SK-N-SH (cell line): ENCODE results near the gene CLEC2D. TPM values are rescaled to one million over a fixed set of nuclear protein-coding genes. Genes with fewer than 3 reads are reported as not detected.
"Not testable (repeated sequence)": the region's sequence is repeated elsewhere in the genome, so short reads cannot be mapped to it uniquely, and the experiment has no call there.

Source experiments
- CTCF ChIA-PET: fragments of 300-600, 350-600 bp; formaldehyde crosslinking; extraction: SDS; loops from one replicate; lab custom pipeline; 2021; lab: Yijun Ruan, JAX
- POLR2A ChIA-PET: fragments of 350-600 bp; sonication (Branson Sonifier 250); formaldehyde crosslinking; extraction: SDS; loops from one replicate; lab custom pipeline; 2020; ENCODE audit warnings: antibody characterized with exemption, inconsistent platforms; lab: Yijun Ruan, JAX
- DNase-seq: peaks from one replicate; pipeline ENCODE4 v3.0.0; 2012
- H2AFZ ChIP-seq: fragments of 200-600 bp; sonication (generic); 2 replicates; pipeline ENCODE4 v1.8.1; 2016; ENCODE audit warnings: antibody characterized with exemption, mild to moderate bottlenecking, low read depth
- H3F3A ChIP-seq: fragments of 200-600 bp; sonication (generic); replicated peaks from 2 replicates; pipeline ENCODE3; 2016; ENCODE audit warnings: antibody characterized with exemption, mild to moderate bottlenecking; ENCODE audit not compliant: insufficient read depth
- H3K27ac ChIP-seq, 2 experiments: fragments of 200-500 bp in 1 of 2; fragments of 200-600 bp in 1 of 2; sonication (Bioruptor generic) in 1 of 2; sonication (generic), shearing (Covaris generic) in 1 of 2; 2 replicates each; pipeline versions ENCODE4 v1.5.1 to v1.6.1; 2014 to 2016; ENCODE audit warnings: low read depth in 2 of 2, inconsistent platforms in 1 of 2, low read length in 1 of 2, mild to moderate bottlenecking in 1 of 2, mixed read lengths in 1 of 2
- H3K27me3 ChIP-seq: fragments of 200-600 bp; sonication (generic), shearing (Covaris generic); 2 replicates; pipeline ENCODE4 v1.6.1; 2016; ENCODE audit warnings: mixed run types; ENCODE audit not compliant: insufficient read depth
- H3K36me3 ChIP-seq, 2 experiments: fragments of 200-500 bp in 1 of 2; fragments of 200-600 bp in 1 of 2; sonication (Bioruptor generic) in 1 of 2; sonication (generic) in 1 of 2; replicated peaks in 1 of 2; 2 replicates each; pipeline versions ENCODE3 to v1.5.1; 2014 to 2016; ENCODE audit warnings: low read length in 1 of 2, mild to moderate bottlenecking in 1 of 2; ENCODE audit not compliant: insufficient read depth in 2 of 2, control insufficient read depth in 1 of 2
- H3K4me1 ChIP-seq, 2 experiments: fragments of 200-500 bp in 1 of 2; fragments of 200-600 bp in 1 of 2; sonication (Bioruptor generic) in 1 of 2; sonication (generic), shearing (Covaris generic) in 1 of 2; 2 replicates each; pipeline versions ENCODE4 v1.5.1 to v1.6.1; 2014 to 2016; ENCODE audit warnings: low read depth in 1 of 2, low read length in 1 of 2, mixed run types in 1 of 2; ENCODE audit not compliant: insufficient read depth in 2 of 2, control insufficient read depth in 1 of 2
- H3K4me2 ChIP-seq: fragments of 200-600 bp; sonication (generic), shearing (Covaris generic); 2 replicates; pipeline ENCODE4 v1.6.1; 2017; ENCODE audit warnings: mixed run types
- H3K4me3 ChIP-seq, 2 experiments: fragments of 200-500 bp in 1 of 2; fragments of 200-600 bp in 1 of 2; sonication (Bioruptor generic) in 1 of 2; sonication (generic), shearing (Covaris generic) in 1 of 2; 2 replicates each; pipeline versions ENCODE4 v1.5.1 to v1.8.1; 2014 to 2016; ENCODE audit warnings: low read depth in 2 of 2, inconsistent platforms in 1 of 2, low read length in 1 of 2, mild to moderate bottlenecking in 1 of 2, mixed read lengths in 1 of 2, moderate library complexity in 1 of 2
- H3K79me2 ChIP-seq: fragments of 200-600 bp; sonication (generic); 2 replicates; pipeline ENCODE4 v1.8.1; 2017; ENCODE audit warnings: mild to moderate bottlenecking; ENCODE audit not compliant: insufficient read depth
- H3K9ac ChIP-seq: fragments of 200-600 bp; sonication (generic); 2 replicates; pipeline ENCODE4 v1.6.1; 2017; ENCODE audit warnings: mixed run types
- H3K9me2 ChIP-seq: fragments of 200-600 bp; sonication (generic); 2 replicates; pipeline ENCODE4 v1.6.1; 2017; ENCODE audit warnings: mixed run types
- H3K9me3 ChIP-seq: fragments of 200-600 bp; sonication (generic); 2 replicates; pipeline ENCODE4 v1.6.1; 2017; ENCODE audit warnings: mixed run types, mild to moderate bottlenecking, moderate library complexity
- H4K20me1 ChIP-seq: fragments of 200-600 bp; sonication (generic); 2 replicates; pipeline ENCODE4 v1.6.1; 2017; ENCODE audit warnings: mild to moderate bottlenecking, mixed run types; ENCODE audit not compliant: insufficient read depth
- CHD2 ChIP-seq: fragments of 150-350 bp; IDR thresholded peaks from 2 replicates; pipeline ENCODE4 v1.6.1; 2018; ENCODE audit warnings: low read length; ENCODE audit not compliant: partially characterized antibody
- ELF1 ChIP-seq: IDR thresholded peaks from 2 replicates; pipeline ENCODE4 v1.4.0; 2012
- FOSL2 ChIP-seq: IDR thresholded peaks from 2 replicates; pipeline ENCODE4 v1.4.0; 2012; ENCODE audit warnings: low read depth, mild to moderate bottlenecking, moderate library complexity, borderline replicate concordance
- FOXM1 ChIP-seq: IDR thresholded peaks from 2 replicates; pipeline ENCODE4 v1.4.0; 2012; ENCODE audit warnings: low read depth, mild to moderate bottlenecking
- JUND ChIP-seq: IDR thresholded peaks from 2 replicates; pipeline ENCODE4 v1.4.0; 2012
- MEF2A ChIP-seq: IDR thresholded peaks from 2 replicates; pipeline ENCODE4 v1.4.0; 2012; ENCODE audit warnings: low read depth, borderline replicate concordance
- NRF1 ChIP-seq: IDR thresholded peaks from 2 replicates; pipeline ENCODE4 v1.6.1; 2012; ENCODE audit warnings: low read depth, mild to moderate bottlenecking, low read length
- RAD21 ChIP-seq: IDR thresholded peaks from 2 replicates; pipeline ENCODE4 v1.6.1; 2012; ENCODE audit warnings: mild to moderate bottlenecking, low read length
- RCOR1 ChIP-seq: fragments of 150-350 bp; IDR thresholded peaks from 2 replicates; pipeline ENCODE4 v1.6.1; 2017; ENCODE audit warnings: antibody characterized with exemption, low read length
- RFX5 ChIP-seq: IDR thresholded peaks from 2 replicates; pipeline ENCODE4 v1.6.1; 2012; ENCODE audit warnings: mild to moderate bottlenecking, improper control_type of control experiment, low read length
- TCF12 ChIP-seq: IDR thresholded peaks from 2 replicates; pipeline ENCODE4 v1.4.0; 2012
- TEAD4 ChIP-seq: IDR thresholded peaks from 2 replicates; pipeline ENCODE4 v1.4.0; 2012; ENCODE audit warnings: mild to moderate bottlenecking, borderline replicate concordance; ENCODE audit not compliant: insufficient read depth
- USF1 ChIP-seq: IDR thresholded peaks from 2 replicates; pipeline ENCODE4 v1.4.0; 2012; ENCODE audit warnings: low read depth, borderline replicate concordance
- ZBTB33 ChIP-seq: IDR thresholded peaks from 2 replicates; pipeline ENCODE4 v1.4.0; 2012; ENCODE audit warnings: low read depth, borderline replicate concordance
- WGBS: methylation state at CpG from one replicate; pipeline ENCODE4 v1.1.6; 2017; ENCODE audit warnings: low lambda C conversion rate; 5-methylcytosine and 5-hydroxymethylcytosine counted together
- polyA plus RNA-seq, 3 experiments: library from polyadenylated mRNA; depleted of rRNA; stranded (reverse); fragments of >200 nt; gene quantifications; 2 replicates each; pipeline ENCODE4 v1.2.3, GENCODE V29; 2012

The CLEC2D gene
- polyA plus RNA-seq, 1 of the 3 experiments (the other 2 are of a cell fraction) = 0.81 TPM

GRCh38 chr12:9643266-9643660 is 26.2 kb upstream of the CLEC2D start:
- Histone ChIP-seq H3F3A (peaks cover 8% of the 10 kb centered on the region), H3K27me3 (no peaks in the 10 kb centered on the region), H3K4me3 (no peak overlapping the region), H3K4me1 (peaks cover 0 to 3% of the 10 kb centered on the region in 2 experiments; a peak in 1 of 4 replicates), H3K27ac (no peak overlapping the region), H3K9ac (no peak overlapping the region), H3K36me3 (no peaks in the 10 kb centered on the region), H3K9me3 (no peaks in the 10 kb centered on the region), H3K9me2 (no peaks in the 10 kb centered on the region), H3K79me2 (no peaks in the 10 kb centered on the region), H3K4me2 (no peak overlapping the region), H4K20me1 (no peaks in the 10 kb centered on the region), H2AFZ (no peak overlapping the region)
- ChIA-PET CTCF (interaction anchor here (1.6 kb wide), 2 partner anchors 9 to 65 kb away, joined by 3 to 4 read pairs; no protein-coding TSS in a partner anchor), POLR2A (no interaction called here)
- DNase-seq = no peak
- TF ChIP-seq FOXM1 (no peak), CHD2 (no peak), FOSL2 (no peak), NRF1 (no peak), TCF12 (no peak)

DNA sequence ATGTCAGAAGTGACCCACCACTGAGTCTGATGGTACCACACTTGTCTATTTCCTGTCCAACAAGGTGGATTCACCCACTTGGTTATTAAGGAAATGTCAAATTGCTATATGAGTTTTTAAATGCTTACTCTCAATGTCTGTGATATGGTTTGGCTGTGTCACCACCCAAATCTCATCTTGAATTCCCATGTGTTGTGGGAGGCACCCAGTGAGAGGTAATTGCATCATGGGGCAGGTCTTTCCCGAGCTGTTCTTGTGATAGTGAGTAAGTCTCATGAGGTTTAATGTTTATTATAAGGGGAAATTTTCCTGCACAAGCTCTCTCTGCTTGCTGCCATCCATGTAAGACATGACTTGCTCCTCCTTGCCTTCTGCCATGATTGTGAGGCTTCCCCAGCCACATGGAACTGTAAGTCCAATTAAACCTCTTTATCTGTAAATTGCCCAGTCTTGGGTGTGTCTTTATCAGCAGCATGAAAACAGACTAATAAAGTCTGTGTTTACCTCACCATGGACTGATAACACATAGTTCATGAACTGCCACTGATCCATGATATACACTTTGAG is 24.4 kb upstream of the CLEC2D start:
- H3K9me3 ChIP-seq, H2AFZ ChIP-seq, H3K4me3 ChIP-seq, CTCF ChIA-PET, H3K4me2 ChIP-seq, H3F3A ChIP-seq, DNase-seq, POLR2A ChIA-PET, H3K9ac ChIP-seq, H3K27ac ChIP-seq, H3K27me3 ChIP-seq, H3K79me2 ChIP-seq, H3K4me1 ChIP-seq, H4K20me1 ChIP-seq, H3K9me2 ChIP-seq, H3K36me3 ChIP-seq: not testable (repeated sequence)
- 28% methylated on average over 1 of the region's 1 CpG for WGBS

- no peaks in the 10 kb centered on the region for H4K20me1 ChIP-seq
- peak overlapping the region; percentile 97 for H2AFZ ChIP-seq
- CTCF ChIA-PET = interaction anchor here (1.1 to 3.0 kb wide), 4 partner anchors 12 to 61 kb away, joined by 3 to 17 read pairs (median 6); no protein-coding TSS in a partner anchor
- no peaks in the 10 kb centered on the region for H3K36me3 ChIP-seq
- H3K4me1 ChIP-seq = peaks cover 0 to 9% of the 10 kb centered on the region in 2 experiments; a peak in 2 of 4 replicates
- peak overlapping the region; percentile 96 for H3K4me2 ChIP-seq
- peak overlapping the region; percentile 80 for H3K9ac ChIP-seq
- H3K79me2 ChIP-seq = peaks cover 9% of the 10 kb centered on the region
- no peaks in the 10 kb centered on the region for H3K9me2 ChIP-seq
- 59% methylated on average over 13 of the region's 13 CpGs for WGBS
- POLR2A ChIA-PET = interaction anchor here (1.0 kb wide), 1 partner anchor 41 kb away, joined by 3 read pairs; no protein-coding TSS in a partner anchor
- H3K9me3 ChIP-seq = no peaks in the 10 kb centered on the region
- H3K27me3 ChIP-seq = no peaks in the 10 kb centered on the region
- H3K27ac ChIP-seq = peak overlapping the region; percentile 46 to 68
- DNase-seq = no peak
- peaks cover 8% of the 10 kb centered on the region for H3F3A ChIP-seq
- peak overlapping the region; percentile 81 to 88 for H3K4me3 ChIP-seq
- TF ChIP-seq TEAD4 (no peak), JUND (no peak), MEF2A (no peak), RCOR1 (no peak), ZBTB33 (no peak), NRF1 (no peak), RFX5 (no peak), RAD21 (no peak), USF1 (no peak), ELF1 (no peak), FOXM1 (no peak), TCF12 (no peak)
Observed at GRCh38 chr12:9646794-9647781, 22.4 kb upstream of the CLEC2D start.
